Esophagus muscularis mucosa (tissue), 4 donors: ENCODE results near the gene MRTFA. TPM values are rescaled to one million over a fixed set of nuclear protein-coding genes. Genes with fewer than 3 reads are reported as not detected.
A peak's percentile ranks its signal among the peaks of the same experiment; 100 is the strongest.

Experiments used
- DNase-seq: peaks from one replicate; pipeline ENCODE4 v3.0.0-alpha.2; 2017; ENCODE audit errors: extremely low spot score
- H3K27ac ChIP-seq, 4 donors: fragments of 200-600 bp; sonication (generic); replicated peaks in 1 of 4; 1 replicate in 3 of 4; 2 replicates in 1 of 4; pipeline ENCODE4 v1.5.1; 2016 to 2019; ENCODE audit warnings: mild to moderate bottlenecking in 1 of 4
- H3K27me3 ChIP-seq, 4 donors: fragments of 200-600 bp; sonication (generic); one replicate each; pipeline versions ENCODE4 v1.5.1 to v1.6.0; 2016 to 2019
- H3K36me3 ChIP-seq, 4 donors: fragments of 200-600 bp; sonication (generic); one replicate each; pipeline ENCODE4 v1.5.1; 2016 to 2019
- H3K4me1 ChIP-seq, 4 donors: fragments of 200-600 bp; sonication (generic); one replicate each; pipeline ENCODE4 v1.5.1; 2016 to 2019
- H3K4me3 ChIP-seq, 4 donors: fragments of 200-600 bp; sonication (generic); 1 replicate in 2 of 4; 2 replicates in 2 of 4; pipeline ENCODE4 v1.5.1; 2016 to 2019; ENCODE audit warnings: mild to moderate bottlenecking in 4 of 4, moderate library complexity in 1 of 4
- H3K9me3 ChIP-seq, 4 donors: fragments of 200-600 bp; sonication (generic); 1 replicate in 3 of 4; 2 replicates in 1 of 4; pipeline ENCODE4 v1.5.1; 2016 to 2019
- CTCF ChIP-seq, 3 experiments: fragments of 200-600 bp in 2 of 3; fragments of 450-650 bp in 1 of 3; sonication (generic) in 2 of 3; IDR thresholded peaks; one replicate each; pipeline ENCODE4 v1.5.1; 2017 to 2019; ENCODE audit warnings: antibody characterized with exemption in 3 of 3, mild to moderate bottlenecking in 2 of 3, moderate library complexity in 1 of 3
- EP300 ChIP-seq: sonication (generic); formaldehyde crosslinking; IDR thresholded peaks from one replicate; pipeline ENCODE4 v1.6.1; 2017; ENCODE audit warnings: antibody characterized with exemption
- POLR2A ChIP-seq: fragments of 450-650 bp; IDR thresholded peaks from one replicate; pipeline ENCODE4 v1.6.1; 2017; ENCODE audit warnings: antibody characterized with exemption, moderate library complexity, mild to moderate bottlenecking, low read depth
- POLR2AphosphoS5 ChIP-seq, 2 donors: sonication (generic); formaldehyde crosslinking; IDR thresholded peaks; one replicate each; pipeline ENCODE4 v1.6.1; 2017; ENCODE audit warnings: antibody characterized with exemption in 2 of 2
- WGBS: methylation state at CpG from one replicate; pipeline ENCODE4 v1.1.5; 2018; 5-methylcytosine and 5-hydroxymethylcytosine counted together
- intact Hi-C: fragments of 100-400 bp; cut with DNase I; formaldehyde crosslinking; loops from one replicate; pipeline ENCODE4 v1.15.1; 2023
- total RNA-seq, 4 donors: library from RNA; depleted of rRNA; stranded (reverse); fragments of >200 nt; gene quantifications; one replicate each; pipeline versions ENCODE4 v1.1.0 to v1.2.1, GENCODE V29; 2016

MRTFA gene
- total RNA-seq, 4 donors from 2014 or later, result 55.6 to 88.7 (median 73.6) TPM

- H3K4me3 ChIP-seq, result no peak overlapping the region
- intact Hi-C loops, result no loop called here
- DNase-seq, result no peak
- no peaks in the 10 kb centered on the region for H3K36me3 ChIP-seq
- peaks cover 24 to 38% (median 35%) of the 10 kb centered on the region in 4 donors for H3K4me1 ChIP-seq
- peak in 1 of 2 donors; percentile 53 for TF ChIP-seq POLR2AphosphoS5 (IDR thresholded peaks at IDR 0.05)
- no peak for TF ChIP-seq EP300
- no peak for TF ChIP-seq CTCF (IDR thresholded peaks at IDR 0.05)
- TF ChIP-seq POLR2A, result no peak
- peak overlapping the region; percentile 30 to 53 (median 35) for H3K27ac ChIP-seq
- no peaks in the 10 kb centered on the region for H3K9me3 ChIP-seq
- no peaks in the 10 kb centered on the region for H3K27me3 ChIP-seq
Measured at GRCh38 chr22:40499209-40499623, 137.3 kb downstream of the MRTFA start.

DNA sequence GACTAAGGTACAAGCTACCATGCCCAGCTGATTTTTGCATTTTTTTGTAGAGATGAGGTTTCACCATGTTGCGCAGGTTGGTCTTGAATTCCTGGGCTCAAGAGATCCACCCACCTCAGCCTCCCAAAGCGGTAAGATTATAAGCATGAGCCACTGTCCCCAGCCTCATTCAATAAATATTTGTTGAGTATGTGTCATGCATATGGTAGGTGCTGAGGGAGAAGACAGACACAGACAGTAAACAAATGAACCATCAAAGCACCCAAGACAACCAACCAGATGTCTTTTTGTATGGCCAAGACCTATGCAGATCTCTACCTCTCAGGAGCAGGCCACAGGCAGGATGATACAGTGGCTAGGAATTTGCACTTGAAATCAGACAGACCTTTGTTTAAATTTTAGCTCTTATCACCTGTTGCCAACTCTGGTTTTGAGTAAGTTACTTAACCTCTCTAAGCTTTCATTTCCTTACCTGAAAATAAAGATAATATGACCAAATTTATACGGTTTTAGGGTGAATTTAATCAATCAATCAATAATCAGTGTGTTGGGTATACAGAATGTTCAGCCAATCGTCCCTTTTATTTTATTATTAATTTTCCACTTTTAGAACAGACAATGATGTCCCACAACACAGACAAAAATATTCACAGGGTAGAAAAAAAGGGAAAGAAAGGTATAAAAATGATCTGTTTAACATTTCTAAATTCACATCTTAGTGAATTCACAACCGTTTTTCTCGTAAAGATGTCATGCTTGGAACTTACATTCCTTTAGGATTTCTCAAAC is 137.9 kb downstream of the MRTFA start:
- Histone ChIP-seq H3K4me1 (peaks cover 24 to 40% (median 36%) of the 10 kb centered on the region in 4 donors), H3K4me3 (no peak overlapping the region), H3K9me3 (no peaks in the 10 kb centered on the region), H3K27ac (peak overlapping the region; percentile 30 to 53 (median 35)), H3K36me3 (no peaks in the 10 kb centered on the region), H3K27me3 (no peaks in the 10 kb centered on the region)
- 52% methylated on average over 6 of the region's 6 CpGs for WGBS
- DNase-seq, result no peak
- intact Hi-C loops, result no loop called here
- no peak for TF ChIP-seq CTCF (IDR thresholded peaks at IDR 0.05)
- no peak for TF ChIP-seq POLR2AphosphoS5 (IDR thresholded peaks at IDR 0.05)
- no peak for TF ChIP-seq POLR2A
- no peak for TF ChIP-seq EP300

DNA sequence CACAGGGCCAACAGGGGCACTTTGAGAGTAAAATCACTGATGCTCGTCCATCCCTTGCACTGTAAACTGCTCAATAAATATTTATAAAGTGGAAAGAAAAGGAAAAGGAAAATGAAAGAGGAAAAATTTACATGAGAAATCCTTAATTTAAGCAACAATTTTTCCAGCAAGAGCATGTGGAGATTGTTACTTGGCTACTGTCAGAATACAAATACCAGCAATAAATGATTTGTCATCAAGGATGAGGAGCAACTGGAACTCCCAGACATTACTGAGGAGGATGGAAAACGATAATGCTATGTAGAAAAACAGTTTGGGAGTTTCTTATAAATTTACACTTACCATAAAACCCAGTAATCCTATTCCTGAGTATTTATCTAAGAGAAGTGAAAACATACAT is 143.1 kb downstream of the MRTFA start:
- H3K36me3 ChIP-seq, result no peaks in the 10 kb centered on the region
- H3K27me3 ChIP-seq, result no peaks in the 10 kb centered on the region
- peak overlapping the region in 3 of 4 donors; percentile 62 to 68 (median 65) for H3K27ac ChIP-seq
- no peaks in the 10 kb centered on the region for H3K9me3 ChIP-seq
- no peak for DNase-seq
- peaks cover 43 to 54% (median 49%) of the 10 kb centered on the region in 4 donors for H3K4me1 ChIP-seq
- TF ChIP-seq POLR2AphosphoS5 (IDR thresholded peaks at IDR 0.05) (no peak), EP300 (no peak), CTCF (IDR thresholded peaks at IDR 0.05) (no peak), POLR2A (no peak)
- no peak overlapping the region for H3K4me3 ChIP-seq
- WGBS, result 60% methylated on average over 2 of the region's 2 CpGs
- intact Hi-C loops, result no loop called here

DNA sequence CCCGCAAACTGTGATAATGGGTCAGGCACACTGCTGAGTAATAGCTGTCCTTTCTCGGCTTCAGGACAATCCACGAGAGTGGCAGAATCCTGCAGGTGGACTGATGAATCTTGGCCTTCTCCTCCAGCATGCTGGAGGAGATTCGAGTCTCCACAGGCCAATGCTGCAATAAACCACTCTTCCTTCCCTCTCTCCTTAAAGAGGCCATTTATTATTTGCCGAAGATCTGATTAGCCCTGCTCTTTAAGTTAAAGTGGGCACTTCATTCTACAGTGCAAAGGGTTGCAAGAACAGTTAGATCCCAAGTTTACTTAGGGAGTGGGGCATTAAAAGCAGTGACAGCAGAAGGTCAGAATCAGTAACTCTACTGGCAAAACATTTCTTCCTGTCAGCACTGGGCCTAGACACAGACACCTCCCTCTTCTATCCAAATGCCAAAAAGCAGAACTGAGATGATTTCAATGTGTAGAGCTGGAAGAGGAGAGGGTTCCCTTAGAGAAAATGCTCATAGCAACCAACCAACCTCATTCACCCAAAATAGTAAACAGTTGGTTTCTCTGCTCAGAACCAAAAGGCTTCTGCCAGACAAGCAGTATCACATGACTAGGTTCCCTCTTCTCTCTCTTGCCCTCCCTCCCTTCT is 144.4 kb downstream of the MRTFA start:
- H3K36me3 ChIP-seq, result no peaks in the 10 kb centered on the region
- H3K4me1 ChIP-seq, result peaks cover 40 to 56% (median 47%) of the 10 kb centered on the region in 4 donors
- H3K27ac ChIP-seq, result peak overlapping the region; percentile 62 to 68 (median 64)
- intact Hi-C loops, result no loop called here
- DNase-seq, result no peak
- WGBS, result 13% methylated on average over 5 of the region's 5 CpGs
- no peaks in the 10 kb centered on the region for H3K27me3 ChIP-seq
- TF ChIP-seq POLR2AphosphoS5 (IDR thresholded peaks at IDR 0.05) (peak in 1 of 2 donors; percentile 39), CTCF (IDR thresholded peaks at IDR 0.05) (no peak), POLR2A (no peak)
- H3K9me3 ChIP-seq, result no peaks in the 10 kb centered on the region
- no peak overlapping the region for H3K4me3 ChIP-seq
